PC-3 (cell line): ENCODE results near the gene GPRC5B.

Source experiments
- CTCF ChIP-seq: fragments of 300-600 bp; sonication (generic); conservative IDR thresholded peaks from 2 replicates; pipeline ENCODE4 v1.5.1; 2017; ENCODE audit warnings: antibody characterized with exemption, low read depth, mild to moderate bottlenecking, low read length
- EZH2 ChIP-seq: fragments of 300-600 bp; sonication (generic); IDR thresholded peaks from one replicate; pipeline ENCODE4 v1.6.1; 2017; ENCODE audit warnings: antibody characterized with exemption, mild to moderate bottlenecking, low read length; ENCODE audit not compliant: unreplicated experiment

- no peak for TF ChIP-seq CTCF
- TF ChIP-seq EZH2, result no peak
These were observed 66.8 kb downstream of the GPRC5B start for GRCh38 chr16:19817875-19818274.
